CD14-positive monocyte (primary cell): Measurements from ENCODE around the gene GPC1. TPM values are rescaled to one million over a fixed set of nuclear protein-coding genes. Genes with fewer than 3 reads are reported as not detected.

Source experiments
- DNase-seq, 3 donors: peaks; one replicate each; pipeline ENCODE4 v3.0.0-alpha.2; 2011 to 2022
- H2AFZ ChIP-seq: 2 replicates; pipeline ENCODE4 v1.6.0; 2012; ENCODE audit warnings: mild to moderate bottlenecking, low read depth, low read length, inconsistent platforms; ENCODE audit not compliant: insufficient read depth, poor library complexity, severe bottlenecking
- H3K27ac ChIP-seq, 2 donors: 1 replicate in 1 of 2; 2 replicates in 1 of 2; pipeline ENCODE4 v1.5.1; 2012 to 2013; ENCODE audit warnings: low read length in 2 of 2, control low read depth in 1 of 2, inconsistent platforms in 1 of 2, low read depth in 1 of 2, mild to moderate bottlenecking in 1 of 2
- H3K27me3 ChIP-seq, 2 donors: one replicate each; pipeline versions ENCODE4 v1.6.0 to v1.6.1; 2011 to 2013; ENCODE audit warnings: low read length in 2 of 2; ENCODE audit not compliant: control insufficient read depth in 2 of 2, insufficient read depth in 2 of 2
- H3K36me3 ChIP-seq, 2 donors: replicated peaks in 1 of 2; 1 replicate in 1 of 2; 2 replicates in 1 of 2; pipeline versions ENCODE4 v1.5.1 to v1.6.1; 2012 to 2013; ENCODE audit warnings: low read length in 2 of 2, control low read depth in 1 of 2, inconsistent platforms in 1 of 2, mild to moderate bottlenecking in 1 of 2; ENCODE audit not compliant: insufficient read depth in 2 of 2, control insufficient read depth in 1 of 2
- H3K4me1 ChIP-seq, 2 donors: 1 replicate in 1 of 2; 2 replicates in 1 of 2; pipeline versions ENCODE4 v1.5.1 to v1.6.1; 2012 to 2013; ENCODE audit warnings: low read length in 2 of 2, control low read depth in 1 of 2, inconsistent platforms in 1 of 2, mild to moderate bottlenecking in 1 of 2, moderate library complexity in 1 of 2; ENCODE audit not compliant: insufficient read depth in 2 of 2, control insufficient read depth in 1 of 2
- H3K4me2 ChIP-seq: replicated peaks from 2 replicates; pipeline ENCODE3; 2012; ENCODE audit warnings: low read length, moderate library complexity, mild to moderate bottlenecking; ENCODE audit not compliant: poor library complexity, severe bottlenecking; ENCODE audit errors: extremely low read depth
- H3K4me3 ChIP-seq, 3 experiments: fragments of 200-600 bp in 1 of 3; sonication (generic) in 1 of 3; replicated peaks in 1 of 3; 1 replicate in 2 of 3; 2 replicates in 1 of 3; pipeline ENCODE4 v1.5.1; 2011 to 2013; ENCODE audit warnings: low read length in 3 of 3, mild to moderate bottlenecking in 3 of 3, control low read depth in 2 of 3, low read depth in 2 of 3, inconsistent platforms in 1 of 3, moderate library complexity in 1 of 3
- H3K79me2 ChIP-seq: 2 replicates; pipeline ENCODE4 v1.6.0; 2012; ENCODE audit warnings: mild to moderate bottlenecking, control low read depth, inconsistent platforms, low read length, moderate library complexity; ENCODE audit not compliant: insufficient read depth
- H3K9ac ChIP-seq: 2 replicates; pipeline ENCODE4 v1.6.0; 2017; ENCODE audit warnings: low read length, mild to moderate bottlenecking; ENCODE audit not compliant: insufficient read depth, poor library complexity, severe bottlenecking
- H3K9me3 ChIP-seq, 2 donors: replicated peaks in 1 of 2; 1 replicate in 1 of 2; 2 replicates in 1 of 2; pipeline versions ENCODE4 v1.5.1 to v1.6.1; 2012 to 2013; ENCODE audit warnings: low read length in 2 of 2, control low read depth in 1 of 2; ENCODE audit not compliant: control insufficient read depth in 1 of 2, insufficient read depth in 1 of 2
- H4K20me1 ChIP-seq: 2 replicates; pipeline ENCODE4 v1.6.0; 2012; ENCODE audit warnings: mild to moderate bottlenecking, low read length, control low read depth, moderate library complexity; ENCODE audit not compliant: insufficient read depth
- H3K27ac Mint-ChIP-seq, 7 donors: one replicate each; pipeline ENCODE4 v1.8.0; 2020; ENCODE audit warnings: mild to moderate bottlenecking in 7 of 7, mixed read lengths in 7 of 7, moderate library complexity in 6 of 7, inconsistent platforms in 2 of 7
- H3K27me3 Mint-ChIP-seq, 3 donors: one replicate each; pipeline ENCODE4 v1.8.0; 2021 to 2022; ENCODE audit warnings: low read depth in 3 of 3, mild to moderate bottlenecking in 3 of 3, mixed read lengths in 3 of 3, moderate library complexity in 3 of 3, inconsistent platforms in 1 of 3
- H3K36me3 Mint-ChIP-seq, 2 donors: one replicate each; pipeline ENCODE4 v1.8.0; 2020; ENCODE audit warnings: mixed read lengths in 2 of 2, inconsistent platforms in 1 of 2, mild to moderate bottlenecking in 1 of 2
- H3K4me1 Mint-ChIP-seq: one replicate; pipeline ENCODE4 v1.8.0; 2020; ENCODE audit warnings: mild to moderate bottlenecking, mixed read lengths
- H3K4me3 Mint-ChIP-seq, 2 donors: one replicate each; pipeline ENCODE4 v1.8.0; 2020; ENCODE audit warnings: mild to moderate bottlenecking in 2 of 2, mixed read lengths in 2 of 2, moderate library complexity in 1 of 2
- H3K9me3 Mint-ChIP-seq, 7 donors: one replicate each; pipeline ENCODE4 v1.8.0; 2020 to 2022; ENCODE audit warnings: mixed read lengths in 7 of 7, mild to moderate bottlenecking in 6 of 7, moderate library complexity in 6 of 7, inconsistent platforms in 2 of 7
- CTCF ChIP-seq: fragments of 200-600 bp; IDR thresholded peaks from one replicate; pipeline ENCODE4 v1.8.0; 2022; ENCODE audit warnings: antibody characterized with exemption, mild to moderate bottlenecking
- WGBS: methylation state at CpG from one replicate; pipeline ENCODE4 v1.1.5; 2013; ENCODE audit warnings: missing lambda C conversion rate; ENCODE audit not compliant: insufficient coverage; 5-methylcytosine and 5-hydroxymethylcytosine counted together
- intact Hi-C, 2 donors: fragments of 100-400 bp; cut with micrococcal nuclease; formaldehyde crosslinking; loops; one replicate each; pipeline versions ENCODE4 v1.15.0 to v1.15.1; 2023
- polyA plus RNA-seq, 3 donors: library from polyadenylated mRNA; depleted of rRNA in 1 of 3; unstranded in 2 of 3; stranded (reverse) in 1 of 3; fragments of 300-500 nt in 2 of 3; fragments of >200 nt in 1 of 3; fragmentation: Illumina TruSeq in 2 of 3; gene quantifications; 1 replicate in 2 of 3; 2 replicates in 1 of 3; pipeline ENCODE4 v1.2.3, GENCODE V29; 2012 to 2021

Gene GPC1
- polyA plus RNA-seq, 3 donors = 0.08 TPM; not detected in 2

DNA sequence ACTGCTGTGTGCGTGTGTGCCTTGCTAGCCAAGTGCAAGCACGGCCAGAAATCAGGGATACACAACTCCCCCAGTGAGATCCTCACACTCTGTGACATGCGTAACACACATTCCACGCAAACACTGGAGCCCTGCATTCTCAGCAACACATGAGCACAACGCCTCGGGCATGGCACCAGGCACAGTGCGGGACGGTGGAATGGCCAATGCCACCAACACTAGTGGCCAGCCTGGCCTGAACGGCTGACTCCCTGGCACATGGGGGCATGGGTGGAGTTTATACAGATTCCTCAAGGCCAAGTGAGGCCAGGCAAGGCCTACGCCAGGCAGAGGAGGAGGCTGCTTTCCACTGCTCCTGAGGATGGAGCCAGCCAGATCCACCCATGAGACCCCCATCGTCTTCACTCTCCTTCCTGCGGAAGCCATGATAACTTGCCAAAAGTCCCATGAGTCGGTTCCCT lies 66.1 kb downstream of the GPC1 start:
- Histone ChIP-seq H3K9me3 (no peaks in the 10 kb centered on the region), H3K4me3 (no peak overlapping the region), H4K20me1 (no peaks in the 10 kb centered on the region), H3K9ac (no peak overlapping the region), H3K36me3 (peaks cover 9 to 32% of the 10 kb centered on the region in 2 donors), H3K27me3 (no peaks in the 10 kb centered on the region), H3K4me1 (no peaks in the 10 kb centered on the region), H3K27ac (no peak overlapping the region), H2AFZ (no peak overlapping the region), H3K4me2 (no peak overlapping the region), H3K79me2 (no peaks in the 10 kb centered on the region)
- no peak overlapping the region for H3K4me3 Mint-ChIP-seq
- no peak overlapping the region for H3K27ac Mint-ChIP-seq
- WGBS = 85% methylated on average over 10 of the region's 13 CpGs
- peaks cover 0 to 3% (median 0%) of the 10 kb centered on the region in 7 donors for H3K9me3 Mint-ChIP-seq
- no peak for DNase-seq
- H3K27me3 Mint-ChIP-seq = no peaks in the 10 kb centered on the region
- no peak for TF ChIP-seq CTCF
- no peaks in the 10 kb centered on the region for H3K4me1 Mint-ChIP-seq
- peaks cover 42 to 57% of the 10 kb centered on the region in 2 donors for H3K36me3 Mint-ChIP-seq
- intact Hi-C loops = no loop called here

DNA sequence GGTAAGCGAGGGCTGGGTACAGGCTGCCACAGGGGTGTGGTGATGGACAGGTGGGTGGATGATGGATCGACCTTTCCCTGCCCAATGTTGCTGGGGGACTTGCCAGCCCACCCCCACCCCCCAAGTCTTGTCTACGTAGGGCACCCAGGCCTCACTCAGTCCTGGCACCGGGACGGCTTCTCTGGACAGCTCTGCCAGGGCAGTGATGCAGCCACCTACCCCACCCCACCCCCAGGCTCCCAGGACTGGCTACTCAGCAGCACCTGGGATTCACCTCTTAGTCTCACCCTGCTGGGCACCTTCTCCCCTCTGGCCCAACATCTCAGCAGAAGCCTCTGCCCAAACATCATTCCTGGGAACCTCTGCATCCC lies 66.6 kb downstream of the GPC1 start:
- Histone ChIP-seq H3K27me3 (no peaks in the 10 kb centered on the region), H3K27ac (no peak overlapping the region), H4K20me1 (no peaks in the 10 kb centered on the region), H3K4me2 (no peak overlapping the region), H3K4me1 (no peaks in the 10 kb centered on the region), H2AFZ (no peak overlapping the region), H3K36me3 (peaks cover 9 to 28% of the 10 kb centered on the region in 2 donors), H3K9me3 (no peaks in the 10 kb centered on the region), H3K4me3 (no peak overlapping the region), H3K9ac (no peak overlapping the region), H3K79me2 (no peaks in the 10 kb centered on the region)
- no peaks in the 10 kb centered on the region for H3K4me1 Mint-ChIP-seq
- peaks cover 38 to 52% of the 10 kb centered on the region in 2 donors for H3K36me3 Mint-ChIP-seq
- no peak for DNase-seq
- no peak for TF ChIP-seq CTCF
- H3K27me3 Mint-ChIP-seq = no peaks in the 10 kb centered on the region
- peaks cover 0 to 3% (median 0%) of the 10 kb centered on the region in 7 donors for H3K9me3 Mint-ChIP-seq
- WGBS = 90% methylated on average over 3 of the region's 5 CpGs
- no peak overlapping the region for H3K4me3 Mint-ChIP-seq
- intact Hi-C loops = no loop called here
- no peak overlapping the region for H3K27ac Mint-ChIP-seq
